ENCODE results near the gene MECR. TPM values are rescaled to one million over a fixed set of nuclear protein-coding genes. Genes with fewer than 3 reads are reported as not detected.

The MECR gene
- total RNA-seq, 1 donor, result 17.8 TPM

DNA sequence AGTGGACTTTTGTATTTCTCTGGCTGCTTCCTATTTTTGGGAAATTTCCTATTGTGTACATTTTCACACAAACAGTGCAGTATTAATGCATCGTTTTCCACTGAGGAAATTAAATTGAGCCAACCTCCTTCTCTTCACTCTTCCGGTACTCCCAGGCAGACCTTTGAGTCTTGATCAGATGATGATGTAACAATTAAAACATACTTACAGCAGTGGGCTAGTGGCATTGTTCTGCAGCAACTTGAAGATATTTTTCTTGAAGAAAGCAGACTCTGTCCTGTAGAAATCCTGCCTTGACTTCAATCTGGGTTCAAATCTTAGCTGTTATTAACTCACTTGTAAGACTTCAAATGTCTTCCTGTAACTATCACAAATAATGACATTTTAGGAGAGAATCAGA is 88.0 kb downstream of the MECR start:
- DNase-seq (ENCODE audit: low read depth in 2 of 3, low spot score in 2 of 3), result no peak

Small RNA genes within 50 kb of the gene (small RNA-seq; reads per million reads assigned to genes)
- not detected for gene RF02271

Other genes starting within 250 kb of the MECR start
- gene TMEM200B, start 107.0 kb downstream of the MECR start, total RNA-seq, result not detected
- 30.2 TPM for gene SRSF4, start 49.0 kb downstream of the MECR start, total RNA-seq
- gene PTPRU, start 5.6 kb upstream of the MECR start, total RNA-seq, result 0.27 TPM

Data from hematopoietic multipotent progenitor cell (in vitro differentiated cells).